Suppressor macrophage treated with lipopolysaccharide for 1 hour (primary cell): Measurements from ENCODE around the gene SLC13A5.
"Not testable (repeated sequence)": the region's sequence is repeated elsewhere in the genome, so short reads cannot be mapped to it uniquely, and the experiment has no call there.

Source experiments
- DNase-seq, 3 donors: peaks; one replicate each; pipeline ENCODE4 v3.0.0-alpha.2; 2020 to 2022

The SLC13A5 gene

GRCh38 chr17:6710317-6710716, 2.9 kb downstream of the SLC13A5 start:
- DNase-seq = no peak

DNA sequence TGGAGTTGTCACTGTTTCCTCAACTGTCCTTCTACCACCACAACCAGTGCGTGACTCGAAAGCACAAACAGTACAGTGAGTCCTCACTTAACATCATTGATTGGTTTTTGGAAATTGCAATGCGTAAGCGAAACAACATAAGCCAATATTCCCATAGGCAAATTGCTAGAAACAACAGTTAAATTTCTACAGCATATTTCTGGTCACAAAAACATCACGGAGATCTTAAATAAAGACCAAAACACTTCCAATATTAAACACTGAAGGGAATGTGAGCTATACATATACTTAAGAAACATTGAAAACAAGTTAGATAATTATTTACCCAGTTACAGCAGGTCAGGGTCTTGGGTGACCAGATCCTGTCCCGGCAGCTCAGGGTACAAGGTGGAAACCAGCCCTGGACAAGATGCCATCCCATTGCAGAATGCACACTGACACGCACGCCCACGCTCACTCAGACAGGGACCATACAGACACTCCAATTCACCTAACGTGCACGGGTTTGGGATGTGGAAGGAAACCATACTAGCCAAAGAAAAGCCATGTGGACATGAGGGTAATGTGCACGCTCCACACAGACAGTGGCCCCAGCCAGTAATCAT, 4.7 kb downstream of the SLC13A5 start:
- DNase-seq = no peak

- DNase-seq = peak in 1 of 3 donors; percentile 20
Measured at GRCh38 chr17:6706996-6707395, 6.2 kb downstream of the SLC13A5 start.

GRCh38 chr17:6706499-6706898, 6.7 kb downstream of the SLC13A5 start:
- DNase-seq = no peak

GRCh38 chr17:6704470-6705052, 8.6 kb downstream of the SLC13A5 start:
- no peak for DNase-seq

DNA sequence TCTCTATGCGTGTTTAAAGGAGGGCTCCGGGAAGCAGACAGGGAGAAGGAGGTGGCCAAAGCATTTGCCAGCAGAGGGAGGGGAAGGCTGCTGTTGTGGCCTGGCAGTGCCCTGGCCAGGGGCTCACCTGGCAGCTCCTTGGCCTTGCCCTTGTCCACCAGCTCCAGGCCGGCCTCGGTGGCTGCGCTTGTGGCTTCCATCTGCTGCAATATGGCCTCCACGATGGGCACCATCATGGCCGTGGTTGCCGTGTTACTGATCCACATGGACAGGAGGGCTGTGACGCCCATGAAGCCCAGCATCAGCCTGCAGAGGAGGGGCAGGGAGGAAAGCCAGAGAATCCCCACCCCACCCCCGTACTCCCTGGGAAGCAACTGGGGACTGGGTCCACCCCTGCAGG, 9.4 kb downstream of the SLC13A5 start:
- DNase-seq = no peak

DNA sequence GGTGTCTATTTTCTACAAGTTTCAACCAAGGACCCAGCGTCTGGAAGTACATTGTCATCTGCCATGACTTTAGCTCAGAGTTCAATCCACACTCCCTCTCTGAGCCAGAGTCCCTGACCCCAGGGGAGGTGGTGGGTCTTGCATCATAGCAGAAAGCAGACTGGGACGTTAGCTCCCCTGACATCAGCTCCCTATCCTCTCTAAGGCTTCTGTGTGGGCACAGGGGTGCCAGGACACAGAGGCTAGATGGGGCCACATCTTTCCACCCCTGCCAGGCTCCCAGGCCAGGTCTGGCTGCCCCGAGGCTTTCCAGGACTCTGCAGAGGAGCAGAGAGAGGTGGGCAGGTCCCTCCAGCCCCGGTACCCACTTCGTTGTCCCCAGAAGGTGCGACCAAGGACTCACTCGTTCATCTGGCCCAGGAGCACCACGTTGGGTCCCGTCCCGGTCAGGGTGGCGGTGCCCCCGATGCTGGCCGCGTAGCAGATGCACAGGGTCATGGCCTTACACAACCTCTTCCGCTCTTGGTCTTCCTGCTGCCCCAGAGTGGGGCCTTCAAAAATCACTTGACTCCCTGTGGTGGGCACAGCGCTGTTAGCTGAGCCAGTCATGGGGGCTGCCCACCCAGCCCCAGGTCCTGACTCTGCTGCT, 10.5 kb downstream of the SLC13A5 start:
- DNase-seq = no peak

DNA sequence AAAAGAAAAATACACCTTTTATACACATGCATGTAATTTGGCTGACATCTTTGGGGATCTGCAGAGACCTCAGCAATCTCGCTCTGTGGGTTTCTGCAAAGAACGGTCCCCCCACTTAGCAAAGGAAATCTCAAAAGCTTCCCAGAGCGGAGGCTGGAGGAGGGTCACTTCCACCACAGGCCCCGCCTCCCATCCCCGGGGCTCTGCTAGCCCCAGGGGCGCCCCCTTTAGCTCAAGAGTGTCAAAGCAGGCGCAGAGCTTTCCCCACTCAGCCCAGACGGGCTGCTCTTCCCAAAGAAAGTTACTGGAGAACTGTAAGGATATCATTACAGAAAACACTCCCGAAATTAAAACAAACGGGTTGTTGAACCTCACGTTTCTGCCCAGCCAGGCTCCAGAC, 11.4 kb downstream of the SLC13A5 start:
- peak; percentile 64 to 88 (median 67) for DNase-seq

GRCh38 chr17:6700948-6701307, 12.2 kb downstream of the SLC13A5 start:
- no peak for DNase-seq

GRCh38 chr17:6699997-6700947, 12.9 kb downstream of the SLC13A5 start:
- DNase-seq = no peak

DNA sequence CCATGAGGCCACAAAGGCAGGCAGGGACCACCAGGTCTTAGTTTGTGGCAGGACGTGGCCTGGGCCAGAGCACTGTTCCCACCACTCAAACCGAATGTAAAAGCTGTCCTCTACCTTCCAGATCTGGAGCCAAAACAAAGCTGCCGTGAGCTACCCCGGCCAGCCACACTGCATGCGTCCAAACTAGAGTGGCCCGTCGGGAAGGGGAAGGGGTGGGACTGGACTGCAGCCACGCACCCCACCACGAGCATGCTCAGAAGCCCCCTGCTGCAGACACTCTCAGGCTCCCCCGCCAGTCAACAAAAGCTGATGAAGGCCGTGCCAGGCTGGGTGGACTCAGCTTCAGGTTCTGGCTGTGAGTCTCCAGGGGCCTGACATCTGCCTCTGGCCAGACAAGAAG, 15.2 kb downstream of the SLC13A5 start:
- no peak for DNase-seq

DNA sequence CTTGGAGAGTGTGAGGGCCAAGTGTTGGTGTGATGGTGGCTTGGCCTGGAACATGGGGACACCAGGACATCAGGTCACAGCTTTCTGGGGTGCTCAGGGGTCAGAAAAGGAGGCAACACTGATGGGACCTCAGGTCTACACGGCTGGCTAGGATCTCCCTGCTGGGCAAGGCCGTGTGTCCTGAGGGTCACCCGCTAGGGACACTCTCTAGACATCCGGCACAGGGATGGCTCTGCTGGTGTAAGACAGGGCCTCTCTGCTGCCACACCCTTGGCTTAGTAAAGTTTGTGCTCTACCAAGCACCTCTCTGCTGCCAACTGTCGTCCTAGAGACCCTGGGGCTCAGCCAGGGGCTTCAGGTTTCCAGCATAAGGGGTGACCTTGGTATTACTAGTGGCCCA, 16.3 kb downstream of the SLC13A5 start:
- DNase-seq = no peak

GRCh38 chr17:6695565-6695964, 17.6 kb downstream of the SLC13A5 start:
- DNase-seq = no peak

DNA sequence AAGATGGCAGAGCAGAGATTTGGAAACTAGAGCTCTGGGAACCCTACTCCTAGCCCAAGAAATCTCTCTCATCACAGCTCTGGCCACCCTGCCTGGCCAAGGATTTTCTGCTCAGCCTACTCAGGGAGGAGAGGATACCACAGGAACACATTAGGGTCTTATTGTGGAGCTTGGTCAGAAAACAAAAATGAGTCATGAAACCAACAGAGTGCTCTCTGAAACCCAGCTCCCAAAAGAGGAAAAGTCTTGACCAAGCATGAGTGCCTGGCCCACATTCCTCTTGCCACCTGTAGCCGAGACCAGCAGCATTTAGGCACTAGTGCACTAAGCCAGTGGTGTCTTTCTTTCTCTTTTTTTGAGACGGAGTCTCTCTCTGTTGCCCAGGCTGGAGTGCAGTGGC, 18.1 kb downstream of the SLC13A5 start:
- no peak for DNase-seq

DNA sequence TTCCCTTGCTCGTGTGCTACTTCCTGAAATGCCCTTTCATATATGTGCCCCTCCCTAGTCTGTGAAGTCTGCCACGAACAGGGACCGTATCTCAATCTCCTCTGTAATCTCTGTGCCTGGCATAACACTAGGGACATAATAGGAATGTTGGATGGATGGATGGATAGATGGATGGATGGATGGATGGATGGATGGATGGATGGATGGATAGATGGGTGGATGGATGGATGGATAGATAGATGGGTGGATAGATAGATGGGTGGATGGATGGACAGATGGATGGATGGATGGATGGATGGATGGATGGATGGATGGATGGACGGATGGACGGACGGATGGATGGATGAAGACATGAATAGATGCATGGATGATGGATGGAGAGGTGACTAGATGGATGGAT, 21.2 kb downstream of the SLC13A5 start:
- not testable (repeated sequence) for DNase-seq

- DNase-seq = no peak
Measured at GRCh38 chr17:6691546-6691945, 21.6 kb downstream of the SLC13A5 start.

GRCh38 chr17:6690641-6691040, 22.5 kb downstream of the SLC13A5 start:
- DNase-seq = no peak

GRCh38 chr17:6688944-6689343, 24.2 kb downstream of the SLC13A5 start:
- no peak for DNase-seq

- no peak for DNase-seq
Measured at GRCh38 chr17:6686026-6686425, 27.1 kb downstream of the SLC13A5 start.

DNA sequence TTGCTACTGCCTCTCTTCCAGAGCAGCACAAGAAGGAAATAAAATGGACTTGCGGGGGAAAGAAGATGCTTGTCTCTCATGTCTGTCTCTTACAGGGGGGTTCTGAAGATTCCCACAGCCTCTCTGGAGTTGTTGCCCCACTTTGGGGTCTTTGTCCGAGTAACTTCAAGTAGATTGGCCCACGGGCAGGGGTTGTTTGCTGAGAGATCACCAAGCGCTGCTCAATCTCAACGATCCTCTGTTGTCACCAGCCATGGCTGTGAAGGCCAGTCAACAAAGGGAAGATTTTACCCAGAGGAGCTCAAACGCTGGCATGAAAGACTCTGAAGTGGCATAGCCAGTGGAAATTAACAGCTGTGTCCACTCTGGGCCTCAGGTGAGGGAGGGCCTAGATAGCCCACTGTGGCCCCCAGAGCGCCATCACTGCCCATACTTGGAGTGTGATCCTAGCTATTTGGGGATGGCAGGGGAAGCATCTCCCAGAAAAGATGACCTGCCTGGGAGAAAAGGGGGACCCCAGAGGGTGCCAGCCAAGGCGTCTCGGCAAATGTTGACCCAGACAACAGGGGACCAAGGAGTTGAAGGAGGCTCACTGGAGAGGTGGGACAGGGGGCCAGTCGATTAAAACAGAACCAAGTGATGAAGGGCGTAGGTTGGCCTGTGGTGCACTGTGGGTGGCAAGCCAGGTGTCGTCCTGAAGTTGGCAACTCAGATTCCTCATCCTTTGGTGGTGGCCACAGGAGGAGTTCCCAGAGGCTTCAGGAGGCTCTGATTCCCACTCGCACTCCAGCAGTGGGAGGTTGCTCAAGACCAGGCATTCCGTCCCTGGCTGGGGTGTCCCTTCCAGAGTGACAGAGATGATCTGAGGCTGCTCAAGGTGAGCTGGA, 28.0 kb downstream of the SLC13A5 start:
- no peak for DNase-seq

DNA sequence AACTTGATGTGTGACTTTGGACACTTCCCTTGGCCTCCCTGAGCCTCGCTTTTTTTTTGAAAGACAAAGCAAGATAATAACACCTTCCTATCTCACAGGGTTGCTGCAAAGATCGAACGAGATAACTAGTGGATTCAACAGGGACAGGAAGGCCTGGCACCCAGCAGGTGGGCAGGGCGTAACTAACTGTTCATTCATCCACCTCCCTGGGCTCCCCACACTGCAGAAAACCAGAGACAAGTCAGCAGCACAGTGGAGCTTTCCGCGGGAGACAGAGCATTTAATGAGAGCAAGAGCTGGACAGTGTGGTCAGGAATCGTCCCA, 28.7 kb downstream of the SLC13A5 start:
- DNase-seq = no peak

DNA sequence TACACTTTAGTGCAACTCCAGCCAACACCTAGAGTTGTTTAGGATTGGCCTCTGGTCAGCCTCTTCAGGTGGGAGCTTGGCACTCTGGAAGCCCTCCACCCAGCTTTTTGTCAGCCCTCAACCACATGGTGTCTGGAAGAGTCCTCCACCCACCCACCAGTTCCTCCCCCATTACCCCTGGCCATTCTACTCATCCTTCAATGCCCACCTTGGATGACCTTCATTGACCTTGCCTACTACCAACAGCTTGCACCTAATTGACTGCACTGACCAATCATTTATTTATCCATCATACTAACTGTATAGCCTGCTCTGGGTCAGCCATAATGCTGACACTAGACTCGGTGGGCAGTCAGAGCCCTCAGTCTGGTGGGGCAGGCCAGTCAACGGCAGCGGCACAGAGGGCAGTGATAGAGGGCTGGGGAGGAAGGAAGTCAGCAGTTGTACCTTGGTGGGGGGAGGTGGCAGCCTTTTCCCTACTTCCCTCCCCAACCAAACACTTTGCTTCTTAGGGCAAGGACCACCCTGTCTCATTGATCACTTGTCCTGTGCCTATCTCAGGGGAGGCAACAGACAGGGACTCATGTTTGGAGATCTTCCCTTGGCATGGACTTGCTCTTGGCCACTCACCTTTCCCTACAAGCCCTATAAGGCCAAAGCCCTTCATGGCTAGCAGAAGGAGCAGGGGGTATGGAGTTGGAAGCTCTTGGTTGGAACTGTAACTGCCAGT, 29.3 kb downstream of the SLC13A5 start:
- no peak for DNase-seq
